ENCODE data around the gene MAP4K2. TPM values are rescaled to one million over a fixed set of nuclear protein-coding genes. Genes with fewer than 3 reads are reported as not detected.

The MAP4K2 gene
- total RNA-seq, 6 experiments from 2014 or later, result 18.0 to 21.6 (median 20.9) TPM

GRCh38 chr11:64750361-64751054, 52.5 kb downstream of the MAP4K2 start:
- no peaks in the 10 kb centered on the region for H3K9me3 Mint-ChIP-seq
- TF ChIP-seq, protein P1, sequence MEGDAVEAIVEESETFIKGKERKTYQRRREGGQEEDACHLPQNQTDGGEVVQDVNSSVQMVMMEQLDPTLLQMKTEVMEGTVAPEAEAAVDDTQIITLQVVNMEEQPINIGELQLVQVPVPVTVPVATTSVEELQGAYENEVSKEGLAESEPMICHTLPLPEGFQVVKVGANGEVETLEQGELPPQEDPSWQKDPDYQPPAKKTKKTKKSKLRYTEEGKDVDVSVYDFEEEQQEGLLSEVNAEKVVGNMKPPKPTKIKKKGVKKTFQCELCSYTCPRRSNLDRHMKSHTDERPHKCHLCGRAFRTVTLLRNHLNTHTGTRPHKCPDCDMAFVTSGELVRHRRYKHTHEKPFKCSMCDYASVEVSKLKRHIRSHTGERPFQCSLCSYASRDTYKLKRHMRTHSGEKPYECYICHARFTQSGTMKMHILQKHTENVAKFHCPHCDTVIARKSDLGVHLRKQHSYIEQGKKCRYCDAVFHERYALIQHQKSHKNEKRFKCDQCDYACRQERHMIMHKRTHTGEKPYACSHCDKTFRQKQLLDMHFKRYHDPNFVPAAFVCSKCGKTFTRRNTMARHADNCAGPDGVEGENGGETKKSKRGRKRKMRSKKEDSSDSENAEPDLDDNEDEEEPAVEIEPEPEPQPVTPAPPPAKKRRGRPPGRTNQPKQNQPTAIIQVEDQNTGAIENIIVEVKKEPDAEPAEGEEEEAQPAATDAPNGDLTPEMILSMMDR (IDR thresholded peaks at IDR 0.05), result peak; percentile 40; the same call in 1 of the 2 replicates
- H3K27ac Mint-ChIP-seq, result no peak overlapping the region
- H3K4me1 Mint-ChIP-seq (ENCODE audit: low read depth), result peaks cover 13% of the 10 kb centered on the region
- peaks cover 2% of the 10 kb centered on the region for H3K27me3 Mint-ChIP-seq (ENCODE audit: insufficient read depth)
- H3K4me3 Mint-ChIP-seq, result no peak overlapping the region
- no peaks in the 10 kb centered on the region for H3K36me3 Mint-ChIP-seq (ENCODE audit: low read depth)
- no peak for DNase-seq

GRCh38 chr11:64747961-64748665, 54.9 kb downstream of the MAP4K2 start:
- peak overlapping the region; percentile 75 for H3K27ac Mint-ChIP-seq
- peaks cover 10% of the 10 kb centered on the region for H3K27me3 Mint-ChIP-seq (ENCODE audit: insufficient read depth)
- DNase-seq, result peak; percentile 75
- H3K9me3 Mint-ChIP-seq, result no peaks in the 10 kb centered on the region
- H3K36me3 Mint-ChIP-seq (ENCODE audit: low read depth), result no peaks in the 10 kb centered on the region
- H3K4me1 Mint-ChIP-seq (ENCODE audit: low read depth), result peaks cover 20% of the 10 kb centered on the region
- TF ChIP-seq, protein P1 (IDR thresholded peaks at IDR 0.05), result no peak
- peak overlapping the region; percentile 18; the same call in 1 of the 2 replicates for H3K4me3 Mint-ChIP-seq

DNA sequence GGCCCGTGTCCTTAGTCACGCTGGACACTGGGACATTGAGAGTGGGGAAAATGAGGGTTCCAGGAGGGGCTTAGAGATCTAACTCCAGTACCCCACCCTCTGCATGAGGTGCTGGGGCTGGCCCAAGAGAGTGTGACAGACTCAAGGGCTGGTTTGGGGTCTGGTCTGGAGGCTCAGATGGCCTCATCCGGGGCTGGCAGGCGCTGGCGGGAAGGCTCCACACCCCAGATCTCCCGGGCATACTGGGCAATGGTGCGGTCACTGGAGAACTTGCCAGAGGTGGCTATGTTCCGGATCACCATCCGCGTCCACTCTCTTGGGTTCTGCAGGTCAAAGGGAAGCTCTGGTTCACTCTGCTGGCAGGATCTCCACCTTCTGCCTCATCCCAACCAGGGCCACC, 56.5 kb downstream of the MAP4K2 start:
- Mint-ChIP-seq H3K27ac (no peak overlapping the region), H3K4me1 (ENCODE audit: low read depth) (peaks cover 20% of the 10 kb centered on the region), H3K27me3 (ENCODE audit: insufficient read depth) (peaks cover 17% of the 10 kb centered on the region), H3K36me3 (ENCODE audit: low read depth) (no peaks in the 10 kb centered on the region), H3K9me3 (no peaks in the 10 kb centered on the region), H3K4me3 (no peak overlapping the region)
- TF ChIP-seq, protein P1 (IDR thresholded peaks at IDR 0.05), result no peak
- no peak for DNase-seq

DNA sequence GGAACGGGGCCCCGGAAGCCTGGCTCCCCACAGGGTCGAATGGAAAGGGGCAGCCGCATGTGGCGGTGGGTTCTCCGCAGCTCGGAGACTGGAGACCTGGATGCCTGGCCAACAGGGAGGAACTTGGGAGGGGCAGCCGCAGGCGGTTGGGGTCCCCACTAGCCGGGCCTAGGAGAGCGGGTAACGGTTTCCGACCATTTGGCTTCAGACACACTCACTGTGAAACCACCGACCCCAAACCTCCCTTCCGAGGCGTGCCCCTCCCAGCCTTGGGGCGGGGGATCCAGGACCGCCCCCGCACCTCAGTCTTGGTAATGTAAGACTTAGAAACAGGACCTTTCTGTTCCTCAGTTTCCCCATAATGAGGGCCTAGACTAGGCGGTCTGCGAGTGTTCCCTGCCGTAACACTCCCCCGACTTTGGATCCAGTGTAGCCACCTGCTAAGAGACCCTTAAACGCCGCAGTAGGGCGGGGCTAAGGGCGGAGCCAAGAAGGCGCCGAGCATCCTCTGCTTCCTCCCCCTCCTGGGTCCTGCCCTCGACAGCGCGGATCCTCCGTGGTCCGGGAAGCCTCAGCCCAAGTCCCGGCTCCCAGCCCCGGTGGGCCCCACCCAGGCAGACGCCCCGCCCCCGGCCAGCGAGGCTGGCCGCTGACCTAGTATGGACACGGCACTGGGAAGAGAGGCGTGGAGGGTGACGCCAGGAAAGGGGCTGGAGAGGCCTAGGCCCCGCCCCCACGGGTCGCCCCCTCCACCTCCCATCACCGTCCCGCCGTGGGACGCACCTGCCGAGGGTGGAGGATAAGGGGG, 57.3 kb downstream of the MAP4K2 start:
- peaks cover 22% of the 10 kb centered on the region for H3K27me3 Mint-ChIP-seq (ENCODE audit: insufficient read depth)
- no peak for DNase-seq
- H3K4me3 Mint-ChIP-seq, result peak overlapping the region; percentile 70
- H3K27ac Mint-ChIP-seq, result no peak overlapping the region
- H3K36me3 Mint-ChIP-seq (ENCODE audit: low read depth), result no peaks in the 10 kb centered on the region
- H3K9me3 Mint-ChIP-seq, result no peaks in the 10 kb centered on the region
- TF ChIP-seq, protein P1 (IDR thresholded peaks at IDR 0.05), result no peak
- H3K4me1 Mint-ChIP-seq (ENCODE audit: low read depth), result peaks cover 20% of the 10 kb centered on the region

- no peak for DNase-seq
- TF ChIP-seq, protein P1 (IDR thresholded peaks at IDR 0.05), result no peak
- H3K4me3 Mint-ChIP-seq, result peak overlapping the region; percentile 70
- H3K27ac Mint-ChIP-seq, result no peak overlapping the region
- peaks cover 20% of the 10 kb centered on the region for H3K4me1 Mint-ChIP-seq (ENCODE audit: low read depth)
- peaks cover 28% of the 10 kb centered on the region for H3K27me3 Mint-ChIP-seq (ENCODE audit: insufficient read depth)
- no peaks in the 10 kb centered on the region for H3K36me3 Mint-ChIP-seq (ENCODE audit: low read depth)
- no peaks in the 10 kb centered on the region for H3K9me3 Mint-ChIP-seq
Measured at GRCh38 chr11:64745189-64745520, 57.9 kb downstream of the MAP4K2 start.

All from HFFc6 (cell line).